Stimulated activated naive CD8-positive, alpha-beta T cell treated with anti-CD3 and anti-CD28 coated beads, Interleukin-15, Interleukin-2, amounts not matched to agents 100 U/mL and 50 U/mL, for 24 hours (primary cell): ENCODE results near the gene POU2F2.
"Not testable (repeated sequence)": the region's sequence is repeated elsewhere in the genome, so short reads cannot be mapped to it uniquely, and the experiment has no call there.

Experiments
- ATAC-seq: fragments of 150-1000 bp; cut with Tn5 transposase; one replicate; pipeline ENCODE4 v1.10.0; 2021
- DNase-seq: peaks from one replicate; pipeline ENCODE4 v3.0.0; 2021

POU2F2 gene

GRCh38 chr19:42059196-42059595 is 73.0 kb downstream of the POU2F2 start:
- ATAC-seq (no peak), DNase-seq (no peak)

DNA sequence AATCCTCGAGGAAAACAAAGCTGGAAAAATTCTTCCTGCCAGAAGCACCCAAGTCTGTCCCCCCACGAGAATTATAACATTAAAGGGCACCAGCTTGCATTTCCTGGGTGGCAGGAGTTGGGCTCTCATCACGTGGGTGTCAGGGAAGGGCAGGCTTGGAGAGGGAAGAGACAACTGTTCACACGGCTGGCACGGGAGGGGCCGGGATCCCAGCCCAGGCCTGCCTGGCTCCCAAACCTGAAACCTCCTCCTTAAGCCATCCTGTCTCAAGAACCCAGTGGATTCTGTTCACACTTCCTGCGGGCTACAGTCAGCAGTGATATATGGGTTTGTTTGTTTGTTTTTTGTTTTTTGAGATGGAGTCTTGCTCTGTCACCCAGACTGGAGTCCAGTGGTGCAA is 74.4 kb downstream of the POU2F2 start:
- ATAC-seq (no peak), DNase-seq (no peak)

GRCh38 chr19:42054205-42054604 is 78.0 kb downstream of the POU2F2 start:
- ATAC-seq (no peak), DNase-seq (no peak)

GRCh38 chr19:42053037-42053935 is 79.0 kb downstream of the POU2F2 start:
- DNase-seq = no peak
- ATAC-seq = no peak

DNA sequence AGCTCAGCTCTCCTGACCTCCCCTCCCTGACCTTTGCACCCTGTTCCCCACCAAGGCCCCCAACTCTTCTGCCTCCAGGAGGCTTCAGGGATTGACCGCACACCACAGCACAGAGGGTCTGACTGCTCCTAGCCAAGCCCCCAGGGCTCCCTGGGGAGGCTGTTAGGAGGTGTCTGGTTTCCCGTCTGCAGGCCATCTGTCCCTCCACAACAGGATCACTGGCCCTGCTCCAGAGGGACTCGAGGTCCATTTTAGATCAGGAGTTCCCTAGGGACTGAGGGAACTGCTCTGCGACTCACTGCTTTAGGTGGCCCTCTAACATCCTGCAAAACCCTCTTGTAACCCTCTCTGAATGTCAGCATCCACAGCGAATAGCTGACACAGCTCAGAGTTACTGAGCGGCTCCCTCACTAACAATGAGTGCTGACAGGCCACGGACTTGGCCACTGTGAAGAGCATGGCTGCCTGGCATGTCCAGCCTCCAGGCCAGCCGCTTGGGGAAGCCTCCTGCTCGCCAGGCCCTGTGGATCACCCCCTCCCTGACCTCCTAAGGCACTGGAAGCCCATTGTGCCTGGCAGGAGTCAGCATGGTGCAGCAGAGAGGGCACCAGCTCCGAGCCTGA is 79.9 kb downstream of the POU2F2 start:
- DNase-seq (no peak), ATAC-seq (no peak)

DNA sequence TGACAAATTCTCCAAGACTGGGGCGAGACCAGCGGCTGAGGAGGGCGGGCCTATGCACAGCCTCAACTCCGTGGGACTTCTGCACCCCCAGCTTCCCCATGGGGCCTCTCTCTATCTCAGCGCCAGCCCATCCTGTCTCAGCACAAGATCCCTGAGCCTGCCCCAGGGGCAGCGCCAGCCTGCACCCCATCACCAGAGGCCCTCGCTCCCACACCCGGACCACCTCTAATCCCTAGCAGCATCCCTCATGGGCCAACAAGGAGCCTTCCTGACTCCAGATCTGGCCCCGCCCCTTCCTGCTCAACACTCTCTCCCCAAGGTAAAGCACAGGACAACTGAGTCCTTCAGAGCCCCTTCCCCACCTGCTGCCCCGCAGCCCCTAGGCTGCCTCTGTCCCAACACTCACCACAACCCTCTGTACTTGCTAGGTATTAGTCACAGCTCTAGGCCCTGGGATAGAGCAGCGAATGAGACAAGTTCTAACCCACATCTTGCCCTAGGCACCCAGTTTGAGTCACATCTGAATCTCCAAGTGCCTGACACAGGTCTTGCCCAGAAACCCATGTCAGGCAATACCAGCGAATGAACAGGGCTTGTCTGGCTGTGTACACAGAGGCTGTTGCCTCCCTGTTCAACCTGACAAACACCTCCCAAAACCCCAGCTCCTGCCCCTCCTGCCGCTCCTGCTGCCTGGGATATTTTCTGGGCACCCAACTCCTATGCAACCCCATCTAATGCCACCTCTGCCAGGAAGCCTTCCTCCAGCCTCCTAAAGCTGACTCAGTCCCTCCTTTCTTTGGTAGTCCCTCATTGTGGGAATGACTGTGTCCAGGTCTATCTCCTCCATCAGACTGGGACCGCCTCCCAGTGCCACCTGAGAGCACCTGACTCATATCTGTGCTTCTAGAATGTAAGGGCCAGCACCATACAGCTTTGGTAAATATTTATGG is 80.8 kb downstream of the POU2F2 start:
- ATAC-seq (peak; percentile 93), DNase-seq (peak; percentile 32)

DNA sequence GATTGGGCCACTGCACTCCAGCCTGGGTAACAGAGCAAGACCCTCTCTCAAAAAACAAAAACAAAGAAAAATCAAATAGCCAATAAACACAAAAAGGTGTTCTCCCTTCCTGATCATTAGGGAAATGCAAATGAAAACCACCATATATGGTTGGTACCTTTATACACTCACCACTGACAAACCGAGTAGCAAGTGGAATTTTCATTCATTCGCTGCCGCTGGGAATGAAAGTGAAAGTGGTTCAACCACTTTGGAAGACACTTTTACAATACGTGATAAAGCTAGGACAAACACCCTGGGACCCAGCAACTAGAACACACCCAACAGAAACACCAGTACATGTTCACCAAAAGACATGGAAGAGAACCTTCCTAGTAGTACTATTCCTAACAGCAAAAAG is 83.3 kb downstream of the POU2F2 start:
- DNase-seq (no peak), ATAC-seq (no peak)

GRCh38 chr19:42045575-42045974 is 86.7 kb downstream of the POU2F2 start:
- ATAC-seq (no peak), DNase-seq (no peak)

DNA sequence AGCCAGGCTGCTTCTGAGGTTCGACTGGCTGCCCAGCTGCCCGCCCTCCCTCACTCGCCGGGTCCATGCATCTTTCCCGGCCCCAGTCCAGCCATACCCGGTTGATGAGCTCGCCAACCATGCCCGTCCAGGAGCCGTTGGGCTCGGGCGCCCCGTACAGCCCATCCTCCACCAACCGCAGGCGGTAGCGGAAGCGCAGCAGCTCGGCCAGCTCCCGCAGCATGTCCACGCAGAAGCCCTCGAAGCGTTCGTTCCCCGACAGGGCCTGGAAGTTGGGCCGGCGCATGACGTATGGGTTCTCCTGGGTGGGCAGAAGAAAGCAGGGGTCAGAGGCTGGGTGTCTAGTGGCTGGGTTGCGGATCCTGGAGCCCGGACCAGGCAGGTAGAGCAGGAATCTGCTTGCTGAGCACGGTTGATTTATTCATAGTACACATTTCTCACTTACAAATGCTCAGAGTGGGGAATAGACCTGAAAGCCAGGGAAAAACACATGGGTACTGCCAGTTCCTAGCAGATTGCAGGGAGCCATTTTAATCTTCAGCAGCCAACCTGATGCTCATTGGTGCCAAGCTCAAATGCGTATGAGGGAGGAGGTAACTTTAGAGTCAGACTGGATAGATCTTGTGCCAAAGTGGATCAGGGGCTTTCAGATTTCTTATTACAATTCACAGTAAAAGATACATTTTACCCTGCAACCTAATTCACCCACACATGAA is 89.6 kb downstream of the POU2F2 start:
- DNase-seq = no peak

GRCh38 chr19:42040491-42040890 is 91.8 kb downstream of the POU2F2 start:
- not testable (repeated sequence) for ATAC-seq, DNase-seq

More for the DNA sequence above, 89.6 kb downstream of the POU2F2 start:
- no peak for ATAC-seq

GRCh38 chr19:42040031-42040430 is 92.2 kb downstream of the POU2F2 start:
- no peak for DNase-seq
- no peak for ATAC-seq

- DNase-seq (no peak), ATAC-seq (no peak)
Observed at GRCh38 chr19:42038666-42039065, 93.6 kb downstream of the POU2F2 start.

GRCh38 chr19:42037649-42038048 is 94.6 kb downstream of the POU2F2 start:
- ATAC-seq (no peak), DNase-seq (no peak)
